NCI-H2081 (cell line): Measurements from ENCODE around the gene TRMT2A.
"Not testable (repeated sequence)": the region's sequence is repeated elsewhere in the genome, so short reads cannot be mapped to it uniquely, and the experiment has no call there.

Source experiments
- DNase-seq, 2 experiments: peaks; one replicate each; lab custom pipeline; 2025; lab: John Stamatoyannopoulos, UW

TRMT2A gene, protein sequence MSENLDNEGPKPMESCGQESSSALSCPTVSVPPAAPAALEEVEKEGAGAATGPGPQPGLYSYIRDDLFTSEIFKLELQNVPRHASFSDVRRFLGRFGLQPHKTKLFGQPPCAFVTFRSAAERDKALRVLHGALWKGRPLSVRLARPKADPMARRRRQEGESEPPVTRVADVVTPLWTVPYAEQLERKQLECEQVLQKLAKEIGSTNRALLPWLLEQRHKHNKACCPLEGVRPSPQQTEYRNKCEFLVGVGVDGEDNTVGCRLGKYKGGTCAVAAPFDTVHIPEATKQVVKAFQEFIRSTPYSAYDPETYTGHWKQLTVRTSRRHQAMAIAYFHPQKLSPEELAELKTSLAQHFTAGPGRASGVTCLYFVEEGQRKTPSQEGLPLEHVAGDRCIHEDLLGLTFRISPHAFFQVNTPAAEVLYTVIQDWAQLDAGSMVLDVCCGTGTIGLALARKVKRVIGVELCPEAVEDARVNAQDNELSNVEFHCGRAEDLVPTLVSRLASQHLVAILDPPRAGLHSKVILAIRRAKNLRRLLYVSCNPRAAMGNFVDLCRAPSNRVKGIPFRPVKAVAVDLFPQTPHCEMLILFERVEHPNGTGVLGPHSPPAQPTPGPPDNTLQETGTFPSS

DNA sequence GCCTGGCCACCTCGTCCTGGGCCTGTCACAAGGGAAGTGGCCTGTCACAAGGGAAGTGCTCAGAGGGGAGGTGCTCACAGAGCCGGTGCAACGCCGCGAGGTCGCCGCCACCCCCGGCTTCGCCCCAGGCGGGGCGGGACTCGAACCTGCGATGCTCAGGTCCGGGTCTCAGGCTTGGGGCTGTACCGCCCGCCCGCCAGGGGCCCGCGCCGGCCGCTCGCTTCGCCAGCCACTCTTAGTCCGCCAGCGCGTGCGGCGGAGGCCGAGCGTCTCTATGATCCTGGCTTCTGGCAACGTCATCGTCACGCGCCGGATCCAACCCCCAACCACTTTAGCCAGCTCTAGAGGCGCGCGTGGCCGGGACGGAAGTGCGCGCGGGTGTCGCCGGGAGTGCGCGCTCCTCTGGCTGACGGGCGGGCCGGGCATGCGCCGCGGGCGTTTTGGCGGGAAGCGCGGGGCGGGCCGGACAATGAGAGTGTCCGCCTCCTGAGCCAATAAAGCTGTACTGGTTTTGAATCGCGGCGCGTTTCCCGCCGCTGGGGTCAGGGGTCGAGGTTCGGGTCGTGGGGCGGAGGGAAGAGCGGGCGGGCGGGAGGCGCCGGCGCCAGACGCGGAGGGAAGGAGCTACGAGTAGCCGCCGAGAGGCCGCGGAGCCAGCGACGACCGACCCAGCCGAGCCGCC is at the start of gene TRMT2A:
Gene TRMT2A (minus strand): TSS at position 276 of the 682 bp plus-strand sequence. CDS start 320 bp downstream, outside the sequence.
- DNase-seq = peak; percentile 91 to 96

DNA sequence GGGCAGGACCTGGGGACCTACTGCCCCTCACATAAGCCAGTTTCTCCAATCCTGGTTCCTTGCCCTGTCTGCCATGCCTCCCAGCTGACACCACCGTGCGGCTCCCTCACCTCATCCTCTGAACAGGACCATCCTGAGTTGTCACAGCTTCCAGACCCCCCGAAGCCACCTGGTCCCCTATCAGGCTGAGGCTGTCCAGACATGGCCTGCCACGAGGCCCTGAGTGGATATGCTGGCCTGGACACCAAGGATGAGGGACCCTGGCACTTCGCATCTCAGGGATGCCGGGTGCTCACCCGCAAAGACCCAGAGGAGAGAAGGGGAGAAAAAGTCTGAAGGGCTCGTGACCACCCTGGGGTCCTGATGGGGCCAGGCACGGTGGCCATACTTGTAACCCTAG is 49.7 kb upstream of the TRMT2A start:
- DNase-seq = no peak

DNA sequence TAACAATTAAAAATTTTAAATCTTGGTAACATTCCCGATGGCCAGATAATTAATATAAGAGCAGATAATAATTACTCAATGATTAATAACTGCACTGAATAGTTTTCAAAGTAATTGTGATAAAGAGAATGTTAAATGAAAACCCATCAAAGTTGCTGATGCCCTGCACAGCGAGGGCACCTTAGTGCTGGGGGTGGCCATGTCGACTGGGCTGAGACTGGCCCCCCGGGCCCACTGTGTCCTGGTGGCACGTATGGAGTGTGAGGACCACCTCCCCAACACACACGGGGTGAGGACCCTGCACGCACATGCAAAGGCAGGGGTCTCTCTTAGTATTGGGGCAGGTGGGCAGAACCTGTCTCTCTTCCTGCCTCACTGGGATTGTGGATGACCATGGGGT is 48.9 kb upstream of the TRMT2A start:
- DNase-seq = no peak

DNA sequence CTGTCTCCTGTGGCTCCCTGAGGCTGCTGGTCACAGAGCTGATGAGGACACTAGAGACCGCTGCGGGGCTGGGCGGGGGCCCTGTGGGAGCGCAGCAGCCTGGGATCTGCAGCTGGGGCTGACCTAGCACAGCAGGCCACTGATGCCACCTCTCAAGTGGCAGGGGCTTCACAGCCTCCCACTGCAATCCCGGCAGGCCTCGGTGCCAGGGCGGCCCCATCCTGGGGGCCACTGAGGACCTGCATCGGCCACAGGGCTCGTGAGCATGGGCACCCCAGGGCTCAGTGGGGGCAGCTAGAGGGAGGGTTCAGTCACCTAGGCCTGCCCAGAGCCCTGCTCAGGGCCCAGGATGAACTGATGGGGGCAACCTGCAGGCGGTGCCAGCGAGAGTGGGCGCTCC is 48.4 kb upstream of the TRMT2A start:
- no peak for DNase-seq

DNA sequence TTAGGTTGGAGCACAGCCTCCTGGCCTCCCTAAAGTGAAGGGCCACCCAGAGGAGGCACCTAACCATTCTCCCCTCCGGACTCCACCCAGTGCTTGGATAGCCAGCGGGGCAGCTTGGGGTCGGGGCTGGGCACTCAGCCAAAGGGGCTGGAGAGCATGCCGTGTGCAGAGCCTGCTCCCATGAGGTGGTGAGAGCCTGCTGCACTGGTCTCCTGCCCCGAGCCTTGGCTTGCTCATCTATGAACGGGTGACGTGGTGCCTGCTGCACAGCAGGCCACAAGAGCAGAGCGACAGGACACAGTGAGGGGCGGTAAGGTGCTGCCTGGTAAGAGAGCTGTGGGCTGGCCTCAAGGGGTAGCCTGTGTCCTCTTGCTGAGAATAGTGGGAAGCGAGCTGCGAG is 47.8 kb upstream of the TRMT2A start:
- DNase-seq = no peak

DNA sequence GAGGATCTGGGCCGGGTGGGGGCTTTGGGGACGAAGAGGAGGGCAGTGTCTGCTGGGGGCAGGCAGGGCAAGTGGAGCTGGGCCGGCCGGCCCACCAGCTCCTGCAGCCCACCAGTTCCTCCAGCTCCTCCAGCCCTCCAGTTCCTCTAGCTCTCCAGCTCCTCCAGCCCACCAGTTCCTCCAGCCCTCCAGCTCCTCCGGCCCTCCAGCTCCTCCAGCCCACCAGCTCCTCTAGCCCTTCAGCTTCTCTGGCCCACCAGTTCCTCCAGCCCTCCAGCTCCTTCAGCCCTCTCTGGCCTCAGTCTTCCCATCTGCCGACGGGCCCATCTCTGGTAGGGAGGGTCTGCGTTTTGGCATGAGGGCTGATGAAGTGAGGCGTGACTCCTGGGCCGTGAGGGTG is 43.0 kb upstream of the TRMT2A start:
- no peak for DNase-seq

DNA sequence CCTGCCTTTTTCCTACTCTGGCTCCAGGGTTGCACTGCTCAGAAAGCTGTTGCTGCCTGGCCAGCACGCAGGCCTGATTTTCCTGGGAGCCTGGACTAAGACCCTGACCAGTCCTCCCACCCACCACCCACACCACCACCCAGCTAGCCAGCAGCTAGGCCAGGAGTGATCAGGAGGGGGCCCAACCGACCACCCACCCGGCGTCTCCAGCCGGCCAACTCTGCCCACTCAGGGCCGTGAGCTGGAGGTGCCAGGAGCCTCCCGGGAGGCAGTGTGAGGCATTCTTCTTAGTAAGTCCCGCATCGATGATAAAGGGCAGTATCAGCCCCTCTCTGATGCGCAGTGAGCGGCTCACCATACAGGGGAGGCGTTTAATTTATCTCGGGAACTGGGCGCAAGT is 42.5 kb upstream of the TRMT2A start:
- not testable (repeated sequence) for DNase-seq

DNA sequence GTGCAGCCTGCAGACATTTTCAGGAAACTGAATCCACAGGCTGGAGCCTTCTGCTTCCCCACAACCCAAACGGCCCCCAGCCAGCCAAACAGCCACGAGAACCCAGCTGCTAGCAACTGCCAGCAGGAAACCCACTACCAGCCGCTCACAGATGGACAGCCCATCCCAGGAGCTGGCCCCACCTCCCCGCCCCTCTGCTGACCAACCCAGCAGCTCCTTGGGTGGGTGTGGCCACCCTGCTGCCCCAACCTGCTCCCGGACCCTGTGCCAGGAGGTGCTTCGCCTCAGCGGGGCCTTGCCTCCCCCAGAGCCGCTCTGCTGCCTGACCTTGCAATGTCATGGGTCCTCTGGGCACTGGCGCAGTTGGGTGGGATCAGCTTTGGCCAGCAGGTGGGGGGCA is 42.0 kb upstream of the TRMT2A start:
- DNase-seq = no peak

DNA sequence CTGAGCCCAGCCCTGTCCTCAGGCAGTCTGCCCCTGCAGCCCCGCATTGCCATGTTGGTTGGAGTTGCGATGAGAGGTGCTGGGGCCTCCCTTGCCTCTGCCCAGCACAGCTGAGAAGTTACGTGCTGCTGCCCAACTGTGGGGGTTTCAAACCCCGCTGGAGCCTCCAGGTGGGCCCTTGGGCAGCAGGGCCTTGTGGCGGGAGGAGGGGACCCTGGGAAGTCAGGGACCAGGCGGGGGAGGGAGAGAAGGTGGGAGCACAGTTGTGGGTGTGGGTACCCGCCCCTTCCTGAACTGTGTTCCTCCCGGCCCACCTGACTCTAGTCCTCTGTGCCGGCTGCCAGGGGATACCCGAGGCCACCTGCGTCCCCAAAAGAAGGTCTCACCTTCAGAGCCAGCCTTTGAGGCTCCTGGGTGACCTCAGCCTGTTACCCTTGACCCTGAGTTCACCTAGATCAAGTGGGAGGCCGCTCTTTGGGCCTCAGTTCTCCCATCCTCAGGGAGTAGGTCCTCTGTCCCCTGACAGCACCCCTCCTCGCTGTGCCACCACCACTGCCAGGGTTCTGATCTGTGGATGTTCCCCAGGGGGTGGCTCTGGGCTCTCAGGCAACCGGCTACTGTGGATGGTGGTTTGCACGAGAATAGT is 41.5 kb upstream of the TRMT2A start:
- DNase-seq = no peak

DNA sequence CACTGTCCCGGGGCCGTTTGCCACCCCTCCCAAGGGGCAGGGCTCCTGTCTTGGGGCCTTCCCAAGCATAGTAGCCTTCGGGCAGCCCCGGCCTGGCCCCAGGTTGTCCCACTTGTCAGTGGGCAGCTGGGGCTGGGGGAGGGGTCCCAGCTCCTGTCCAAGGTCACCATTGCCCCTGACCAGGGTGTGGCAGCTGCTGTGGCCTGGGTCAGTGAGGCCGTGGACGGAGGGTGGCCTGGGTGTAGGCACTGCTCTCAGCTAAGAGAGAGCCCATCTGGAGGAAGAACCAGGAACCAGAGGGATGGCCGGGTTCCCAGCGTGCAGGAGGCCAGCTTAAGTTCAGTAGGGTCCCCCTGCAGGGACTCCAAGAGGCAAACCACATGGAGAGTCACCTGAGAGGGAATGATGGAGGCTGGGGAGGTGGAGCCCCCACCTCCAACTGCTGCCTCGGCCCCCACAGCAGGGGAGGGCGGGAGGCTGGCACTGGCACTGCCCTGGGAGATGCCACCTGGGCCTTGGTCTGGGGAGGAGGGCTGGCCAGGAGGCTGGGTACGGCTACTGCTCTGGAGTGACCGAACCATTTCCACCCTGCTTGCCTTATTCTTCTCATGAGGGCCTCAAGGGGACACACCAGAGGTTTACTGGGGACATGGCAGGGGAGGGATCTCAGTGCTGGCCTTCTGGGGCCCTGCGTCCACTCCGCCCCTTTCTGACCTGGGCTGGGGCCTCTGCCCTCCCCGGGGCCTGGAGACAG is 40.6 kb upstream of the TRMT2A start:
- no peak for DNase-seq

DNA sequence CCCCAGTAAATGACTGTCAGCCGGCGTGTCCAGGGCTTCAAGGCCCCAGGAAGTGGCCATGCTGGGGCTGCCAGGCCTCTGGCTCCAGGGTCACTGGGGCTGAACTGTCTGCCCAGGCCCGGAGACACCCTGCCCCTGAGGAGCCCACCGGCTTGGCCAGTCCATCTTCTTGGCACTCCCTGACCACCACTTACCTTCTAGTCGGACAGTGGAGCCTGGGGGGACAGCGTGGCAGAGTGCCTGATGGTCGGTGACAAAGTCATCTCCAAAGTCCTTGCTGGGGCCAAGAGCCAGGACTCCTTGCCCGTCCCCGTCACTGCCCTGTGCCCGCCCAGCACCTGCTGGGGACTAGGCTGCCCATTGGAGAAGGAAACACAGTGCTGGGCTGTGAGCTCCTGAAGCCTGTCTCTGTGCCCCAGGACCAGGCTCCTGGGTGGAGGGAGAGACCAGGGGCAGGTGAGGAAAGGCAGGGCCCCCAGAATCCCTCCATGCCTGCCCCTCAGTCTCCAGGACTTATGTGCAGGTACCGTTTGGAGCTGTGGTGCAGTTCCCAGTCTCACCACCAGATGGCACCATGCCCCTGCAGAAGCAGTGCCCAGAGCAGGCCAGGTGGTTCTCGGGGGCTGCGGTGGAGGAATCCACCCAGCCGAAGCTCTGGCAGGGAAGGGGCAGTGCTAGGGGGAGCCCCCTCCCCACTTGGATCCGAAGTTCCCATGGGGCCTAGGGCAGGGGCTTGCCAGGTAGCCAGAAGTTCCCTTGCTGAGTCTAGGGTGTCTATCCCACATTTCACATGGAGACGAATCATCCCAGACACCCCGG is 39.8 kb upstream of the TRMT2A start:
- DNase-seq = peak; percentile 59 to 60

DNA sequence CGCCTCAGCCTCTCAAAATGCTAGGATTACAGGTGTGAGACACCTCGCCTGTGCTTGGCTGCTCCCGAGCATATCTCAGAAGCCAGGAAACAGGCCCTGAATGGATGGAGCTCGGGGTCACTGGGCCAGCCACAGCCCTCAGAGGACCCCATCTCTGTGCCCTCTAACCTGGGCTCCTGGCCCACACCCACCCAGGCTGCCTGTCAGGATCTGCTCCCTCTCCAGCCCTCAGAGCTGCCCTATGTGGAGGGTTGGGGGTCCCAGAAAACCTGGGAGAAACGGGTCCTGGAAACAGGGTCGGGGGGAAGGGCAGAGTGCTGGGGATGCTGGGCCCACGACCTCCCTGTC is 39.0 kb upstream of the TRMT2A start:
- DNase-seq = no peak

DNA sequence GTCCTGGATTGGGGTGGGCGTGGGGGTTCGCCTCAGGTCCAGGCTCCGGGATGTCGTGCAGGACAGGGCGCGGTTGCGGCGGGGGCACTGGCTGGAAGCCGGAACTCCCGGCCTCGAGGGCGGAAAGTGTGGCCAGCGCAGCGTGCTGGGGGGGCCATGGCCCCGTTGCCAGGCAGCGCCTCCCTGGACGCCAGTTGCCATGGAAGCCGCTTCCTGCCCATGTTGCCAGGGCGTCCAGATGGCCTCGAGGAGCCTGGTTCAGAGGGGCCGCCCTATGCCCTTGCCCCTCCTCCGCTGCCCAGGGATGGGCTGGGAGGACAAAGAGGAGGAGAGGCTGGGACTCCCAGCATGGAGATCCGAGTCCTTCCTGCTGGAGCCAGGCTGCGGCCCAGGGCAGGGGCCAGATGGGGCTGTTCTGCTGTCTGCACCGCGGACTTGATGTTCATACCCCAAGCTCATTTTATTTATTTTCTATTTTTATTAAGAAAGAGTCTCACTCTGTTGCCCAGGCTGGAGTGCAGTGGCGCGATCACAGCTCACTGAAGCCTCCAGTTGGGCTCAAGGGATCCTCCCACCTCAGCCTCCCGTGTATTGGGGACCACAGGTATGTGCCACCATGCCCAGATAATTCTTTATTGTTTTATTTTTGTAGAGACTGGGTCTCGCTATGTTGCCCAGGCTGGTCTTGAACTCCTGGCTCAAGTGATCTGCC is 38.5 kb upstream of the TRMT2A start:
- peak; percentile 71 to 81 for DNase-seq

DNA sequence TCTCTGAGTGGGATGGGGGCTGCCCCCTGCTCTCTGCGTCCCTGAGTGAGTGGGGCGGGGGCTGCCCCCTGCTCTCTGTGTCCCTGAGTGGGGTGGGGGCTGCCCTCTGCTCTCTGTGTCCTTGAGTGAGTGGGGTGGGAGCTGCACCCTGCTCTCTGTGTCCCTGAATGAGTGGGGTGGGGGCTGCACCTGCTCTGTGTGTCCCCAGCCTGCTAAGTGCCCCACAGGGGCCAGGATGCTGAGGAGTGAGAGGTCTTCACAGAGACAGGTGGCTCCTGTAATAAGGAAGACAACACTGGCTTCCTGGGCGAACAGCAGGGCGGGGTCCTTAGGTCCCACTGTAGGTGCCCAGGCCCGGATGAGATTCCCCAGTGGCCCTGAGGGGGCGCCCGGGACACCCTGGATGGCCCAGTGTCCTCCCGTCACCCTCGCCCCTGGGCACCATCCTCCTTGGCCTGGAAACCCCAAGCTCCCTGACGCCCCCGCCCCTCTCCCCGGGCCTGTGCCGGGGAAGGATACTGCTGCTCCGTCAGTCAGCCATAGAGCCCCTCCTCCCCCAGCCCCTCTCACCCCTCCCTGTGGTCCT is 37.7 kb upstream of the TRMT2A start:
- DNase-seq = peak; percentile 12 to 25

DNA sequence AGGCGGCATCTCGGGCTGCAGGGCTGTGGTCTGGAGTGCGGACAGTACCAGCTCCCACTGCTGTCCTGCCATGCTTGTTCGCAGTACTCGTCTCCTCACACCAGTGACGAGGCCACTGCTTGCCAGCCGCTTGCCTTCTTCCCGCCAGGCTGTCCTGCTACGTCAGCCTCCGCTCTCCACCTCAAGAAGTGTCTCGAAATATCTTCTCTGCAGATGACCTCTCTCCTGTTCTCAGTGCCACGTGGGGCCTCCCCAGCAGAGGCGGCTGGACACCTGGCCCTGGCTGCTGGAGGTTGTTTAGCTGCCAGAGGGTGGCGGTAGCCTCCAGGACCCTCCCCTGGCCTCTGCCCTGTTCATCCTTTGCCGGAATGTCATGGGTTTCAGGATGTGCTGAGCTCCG is 36.9 kb upstream of the TRMT2A start:
- DNase-seq = no peak

DNA sequence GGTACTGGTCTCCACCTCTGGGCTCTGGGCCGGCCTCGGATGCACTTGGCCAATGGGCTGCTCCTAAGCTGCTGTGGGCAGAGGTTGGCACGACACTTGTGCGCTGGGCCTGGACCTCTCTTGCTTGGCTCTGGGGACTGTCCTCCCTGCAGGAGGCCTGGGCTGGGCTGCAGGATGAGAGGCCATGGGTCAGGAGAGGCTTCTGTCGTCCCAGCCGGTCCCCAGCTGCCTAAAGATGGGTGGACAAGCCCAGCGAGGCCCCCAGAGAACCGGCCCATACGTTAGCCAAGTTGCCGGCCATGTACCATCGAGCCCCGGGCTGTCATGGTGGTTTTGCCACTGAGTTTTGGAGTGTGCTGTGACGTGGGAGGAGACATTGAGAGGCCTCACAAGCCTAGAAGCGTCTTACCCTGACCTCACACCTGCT is 35.5 kb upstream of the TRMT2A start:
- DNase-seq = no peak

DNA sequence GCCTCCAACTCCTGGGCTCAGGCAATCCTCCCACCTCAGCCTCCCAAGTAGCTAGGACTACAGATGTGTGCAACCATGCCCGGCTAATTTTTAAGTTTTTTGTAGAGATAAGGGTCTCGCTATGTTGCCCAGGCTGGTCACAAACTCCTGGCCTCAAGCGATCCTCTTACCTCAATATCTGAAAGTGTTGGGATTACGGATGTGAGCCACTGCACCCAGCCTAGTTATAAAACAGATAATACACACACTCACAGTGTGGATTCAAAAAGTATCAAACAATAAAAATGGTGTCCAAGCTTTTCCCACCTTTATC is 34.2 kb upstream of the TRMT2A start:
- no peak for DNase-seq

DNA sequence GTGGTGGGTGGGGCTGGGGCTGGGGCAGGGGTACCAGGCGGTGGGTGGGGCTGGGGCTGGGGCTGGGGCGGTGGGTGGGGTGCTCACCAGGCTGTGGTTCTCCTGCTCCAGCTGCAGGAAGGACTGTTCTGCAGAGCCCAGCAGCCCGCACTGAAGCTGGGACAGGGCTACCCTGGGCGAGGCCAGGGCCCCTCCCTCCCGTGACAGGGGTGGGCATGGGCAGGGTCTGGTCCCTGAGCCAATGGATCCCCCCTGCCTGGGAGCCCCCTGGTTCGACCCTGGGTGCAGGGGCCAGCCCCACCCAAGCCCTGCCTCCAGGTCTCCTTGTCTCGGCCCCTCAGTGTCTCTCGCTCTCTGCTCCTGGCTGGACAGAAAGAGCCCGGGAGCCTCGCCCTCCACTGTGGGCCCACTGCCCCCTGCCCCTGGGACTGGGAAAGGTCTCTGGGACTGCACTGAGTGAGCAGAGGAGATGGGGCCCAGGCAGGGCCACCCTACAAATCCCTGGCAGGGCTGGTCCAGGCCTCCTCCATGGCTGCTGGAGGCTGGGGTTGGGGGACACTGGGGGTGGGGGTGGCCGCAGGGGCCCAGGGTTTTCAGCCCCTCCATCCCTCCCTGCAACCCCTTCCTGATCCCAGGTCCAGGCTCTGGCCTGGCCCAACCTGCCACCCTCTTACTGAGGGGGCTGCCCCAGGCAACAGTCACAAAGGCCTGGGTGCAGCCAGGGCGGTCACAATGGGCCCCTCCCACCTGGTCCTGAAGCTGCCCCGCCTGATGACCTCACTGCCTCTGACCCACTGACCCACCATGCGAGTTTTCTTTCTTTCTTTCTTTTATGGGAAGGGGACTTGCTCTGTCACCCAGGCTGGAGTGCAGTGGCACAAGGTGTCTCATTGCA is 33.6 kb upstream of the TRMT2A start, which contains the start of gene CCDC188:
Gene CCDC188 (minus strand): TSS at position 675 of the 895 bp plus-strand sequence. CDS start 69 bp downstream, at position 606.
- no peak for DNase-seq
